HFFc6 (cell line): ENCODE measurements around the gene ADGRE1. TPM values are rescaled to one million over a fixed set of nuclear protein-coding genes. Genes with fewer than 3 reads are reported as not detected.

Experiments
- DNase-seq: peaks from one replicate; pipeline ENCODE4 v3.0.0-alpha.2; 2018
- H3K27ac Mint-ChIP-seq: 2 replicates; pipeline ENCODE4 v1.8.0; 2020; ENCODE audit warnings: mild to moderate bottlenecking, mixed read lengths
- H3K27me3 Mint-ChIP-seq: 2 replicates; pipeline ENCODE4 v1.8.0; 2021; ENCODE audit warnings: mild to moderate bottlenecking, moderate library complexity, mixed read lengths; ENCODE audit not compliant: insufficient read depth
- H3K36me3 Mint-ChIP-seq: 2 replicates; pipeline ENCODE4 v1.8.0; 2021; ENCODE audit warnings: low read depth, mixed read lengths
- H3K4me1 Mint-ChIP-seq: 2 replicates; pipeline ENCODE4 v1.8.0; 2020; ENCODE audit warnings: low read depth, mixed read lengths
- H3K4me3 Mint-ChIP-seq: 2 replicates; pipeline ENCODE4 v1.8.0; 2020; ENCODE audit warnings: mild to moderate bottlenecking, moderate library complexity, mixed read lengths
- H3K9me3 Mint-ChIP-seq: 2 replicates; pipeline ENCODE4 v1.8.0; 2020; ENCODE audit warnings: mild to moderate bottlenecking, mixed read lengths
- CTCF ChIP-seq: fragments of 200-600 bp; sonication (generic); IDR thresholded peaks from 2 replicates; pipeline ENCODE4 v1.5.0; 2021; ENCODE audit warnings: antibody characterized with exemption, mild to moderate bottlenecking
- long read RNA-seq: library from polyadenylated mRNA; unstranded; transcript quantifications from one replicate; pipeline ENCODE4 v2.0.0, GENCODE V29; 2019
- total RNA-seq, 6 experiments: library from RNA; stranded (reverse); fragmentation: NEBNext Ultra II Directional; extraction: Animal tissue kit (Norgen Biotek cat#: 25700); gene quantifications; 2 replicates in 1 of 6; 3 replicates in 5 of 6; pipeline ENCODE4 v1.2.3, GENCODE V29; 2021

ADGRE1 gene
- total RNA-seq, result under 1 TPM in 4 of 6 experiments, not detected in 2; 0.14 to 0.33 (median 0.23) TPM
- long read RNA-seq, result 0 reads

GRCh38 chr19:6887316-6887715 is at the start of gene ADGRE1:
ADGRE1 (plus strand) TSS chr19:6887579; CDS start chr19:6887609, 30 bp downstream.
- H3K9me3 Mint-ChIP-seq, result peaks cover 9% of the 10 kb centered on the region; the same call in 1 of the 2 replicates

GRCh38 chr19:6838062-6838655 is 49.2 kb upstream of the ADGRE1 start:
- TF ChIP-seq CTCF, result no peak
- H3K27ac Mint-ChIP-seq, result no peak overlapping the region
- no peaks in the 10 kb centered on the region for H3K4me1 Mint-ChIP-seq
- no peaks in the 10 kb centered on the region for H3K36me3 Mint-ChIP-seq
- H3K9me3 Mint-ChIP-seq, result no peaks in the 10 kb centered on the region; the same call in 1 of the 2 replicates
- H3K4me3 Mint-ChIP-seq, result no peak overlapping the region
- peaks cover 4% of the 10 kb centered on the region for H3K27me3 Mint-ChIP-seq
- no peak for DNase-seq

More at GRCh38 chr19:6887316-6887715, at the start of gene ADGRE1:
- H3K4me3 Mint-ChIP-seq, result no peak within 1 kb of the TSS
- no peaks in the 10 kb centered on the region for H3K36me3 Mint-ChIP-seq
- DNase-seq, result no peak
- no peak for TF ChIP-seq CTCF
- no peak within 1 kb of the TSS for H3K27ac Mint-ChIP-seq
- peaks cover 1% of the 10 kb centered on the region; the same call in 1 of the 2 replicates for H3K27me3 Mint-ChIP-seq
- no peaks in the 10 kb centered on the region for H3K4me1 Mint-ChIP-seq

GRCh38 chr19:6842871-6843607 is 44.3 kb upstream of the ADGRE1 start:
- no peak for DNase-seq
- Mint-ChIP-seq H3K9me3 (no peaks in the 10 kb centered on the region; the same call in 1 of the 2 replicates), H3K4me3 (no peak overlapping the region), H3K36me3 (no peaks in the 10 kb centered on the region), H3K27ac (no peak overlapping the region), H3K27me3 (peaks cover 4% of the 10 kb centered on the region), H3K4me1 (no peaks in the 10 kb centered on the region)
- TF ChIP-seq CTCF, result no peak

GRCh38 chr19:6847828-6848200 is 39.6 kb upstream of the ADGRE1 start:
- Mint-ChIP-seq H3K36me3 (no peaks in the 10 kb centered on the region), H3K4me1 (no peaks in the 10 kb centered on the region), H3K4me3 (no peak overlapping the region), H3K27me3 (peaks cover 4% of the 10 kb centered on the region; the same call in 1 of the 2 replicates), H3K27ac (no peak overlapping the region), H3K9me3 (no peaks in the 10 kb centered on the region)
- no peak for DNase-seq
- no peak for TF ChIP-seq CTCF

- H3K36me3 Mint-ChIP-seq, result no peaks in the 10 kb centered on the region
- H3K9me3 Mint-ChIP-seq, result no peaks in the 10 kb centered on the region
- H3K4me3 Mint-ChIP-seq, result no peak overlapping the region
- H3K4me1 Mint-ChIP-seq, result no peaks in the 10 kb centered on the region
- peaks cover 5% of the 10 kb centered on the region; the same call in 1 of the 2 replicates for H3K27me3 Mint-ChIP-seq
- no peak overlapping the region for H3K27ac Mint-ChIP-seq
- no peak for DNase-seq
- no peak for TF ChIP-seq CTCF
These were observed 38.4 kb upstream of the ADGRE1 start for GRCh38 chr19:6848986-6849385.
